ENCODE results near the gene PRKRIP1.
"Not testable (repeated sequence)": the region's sequence is repeated elsewhere in the genome, so short reads cannot be mapped to it uniquely, and the experiment has no call there.

- TF ChIP-seq CTCF (conservative IDR thresholded peaks at IDR 0.05; ENCODE audit: low read depth in 2 of 2); EZH2 (IDR thresholded peaks at IDR 0.05; ENCODE audit: low read depth, unreplicated experiment); EZH2phosphoT487 (IDR thresholded peaks at IDR 0.05; ENCODE audit: unreplicated experiment); JUNB (IDR thresholded peaks at IDR 0.05; ENCODE audit: unreplicated experiment); ZNF331 (CRISPR knock-in tag; IDR thresholded peaks at IDR 0.05; ENCODE audit: low read depth); POLR2AphosphoS5 (IDR thresholded peaks at IDR 0.05; ENCODE audit: low read depth); CREB1 (CRISPR knock-in tag; IDR thresholded peaks at IDR 0.05; ENCODE audit: low read depth): not testable (repeated sequence)
These were observed 14.3 kb upstream of the PRKRIP1 start for GRCh38 chr7:102381696-102382425.

Measured in GM23338 (cell line).